ENCODE data around the gene ACVR1C. TPM values are rescaled to one million over a fixed set of nuclear protein-coding genes. Genes with fewer than 3 reads are reported as not detected.
"Not testable (repeated sequence)": the region's sequence is repeated elsewhere in the genome, so short reads cannot be mapped to it uniquely, and the experiment has no call there.

Gene ACVR1C
- polyA plus RNA-seq, 3 donors: 0.05 TPM; not detected in 2

DNA sequence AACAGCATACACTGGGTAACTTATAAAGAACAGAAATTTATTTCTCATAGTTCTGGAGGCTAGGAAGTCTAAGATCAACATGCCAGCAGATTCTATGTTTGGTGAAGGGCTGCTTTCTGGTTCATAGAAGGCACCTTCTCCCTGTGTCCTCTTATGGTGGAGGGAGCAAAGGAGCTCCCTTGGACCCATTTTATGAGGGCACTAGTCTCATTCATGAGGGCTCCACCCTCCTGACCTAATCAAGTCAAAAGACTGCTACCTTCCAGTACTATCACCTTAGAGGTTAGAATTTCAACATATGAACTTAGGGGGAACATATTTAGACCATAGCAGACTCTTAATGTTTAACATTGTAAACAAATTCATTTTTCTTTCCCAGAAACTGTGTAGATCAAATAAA is 54.5 kb downstream of the ACVR1C start:
- Mint-ChIP-seq H3K9me3 (peaks cover 0 to 6% (median 0%) of the 10 kb centered on the region in 7 donors), H3K4me3 (no peak overlapping the region), H3K4me1 (no peaks in the 10 kb centered on the region), H3K36me3 (no peaks in the 10 kb centered on the region), H3K27me3 (ENCODE audit: low read depth in 3 of 3) (peaks cover 0 to 2% (median 0%) of the 10 kb centered on the region in 3 donors), H3K27ac (no peak overlapping the region)
- no peak overlapping the region for H2AFZ ChIP-seq (ENCODE audit: insufficient read depth, low read depth, low read length, poor library complexity, severe bottlenecking)
- H3K79me2 ChIP-seq (ENCODE audit: insufficient read depth, low read length): no peaks in the 10 kb centered on the region
- intact Hi-C loops (cut with micrococcal nuclease): no loop called here
- H3K27ac ChIP-seq (ENCODE audit: low read depth in 1 of 2, low read length in 2 of 2): no peak overlapping the region
- TF ChIP-seq, protein P1, sequence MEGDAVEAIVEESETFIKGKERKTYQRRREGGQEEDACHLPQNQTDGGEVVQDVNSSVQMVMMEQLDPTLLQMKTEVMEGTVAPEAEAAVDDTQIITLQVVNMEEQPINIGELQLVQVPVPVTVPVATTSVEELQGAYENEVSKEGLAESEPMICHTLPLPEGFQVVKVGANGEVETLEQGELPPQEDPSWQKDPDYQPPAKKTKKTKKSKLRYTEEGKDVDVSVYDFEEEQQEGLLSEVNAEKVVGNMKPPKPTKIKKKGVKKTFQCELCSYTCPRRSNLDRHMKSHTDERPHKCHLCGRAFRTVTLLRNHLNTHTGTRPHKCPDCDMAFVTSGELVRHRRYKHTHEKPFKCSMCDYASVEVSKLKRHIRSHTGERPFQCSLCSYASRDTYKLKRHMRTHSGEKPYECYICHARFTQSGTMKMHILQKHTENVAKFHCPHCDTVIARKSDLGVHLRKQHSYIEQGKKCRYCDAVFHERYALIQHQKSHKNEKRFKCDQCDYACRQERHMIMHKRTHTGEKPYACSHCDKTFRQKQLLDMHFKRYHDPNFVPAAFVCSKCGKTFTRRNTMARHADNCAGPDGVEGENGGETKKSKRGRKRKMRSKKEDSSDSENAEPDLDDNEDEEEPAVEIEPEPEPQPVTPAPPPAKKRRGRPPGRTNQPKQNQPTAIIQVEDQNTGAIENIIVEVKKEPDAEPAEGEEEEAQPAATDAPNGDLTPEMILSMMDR (IDR thresholded peaks at IDR 0.05): no peak
- no peak overlapping the region for H3K4me2 ChIP-seq (replicated peaks; ENCODE audit: extremely low read depth, low read length, poor library complexity, severe bottlenecking)
- no peaks in the 10 kb centered on the region for H4K20me1 ChIP-seq (ENCODE audit: insufficient read depth, low read length)
- H3K9me3 ChIP-seq (replicated peaks in 1 of 2; ENCODE audit: control insufficient read depth in 1 of 2, insufficient read depth in 1 of 2, low read length in 2 of 2): no peaks in the 10 kb centered on the region
- no peaks in the 10 kb centered on the region for H3K36me3 ChIP-seq (replicated peaks in 1 of 2; ENCODE audit: control insufficient read depth in 1 of 2, insufficient read depth in 2 of 2, low read length in 2 of 2)
- no peaks in the 10 kb centered on the region for H3K27me3 ChIP-seq (ENCODE audit: control insufficient read depth in 2 of 2, insufficient read depth in 2 of 2, low read length in 2 of 2)
- H3K9ac ChIP-seq (ENCODE audit: insufficient read depth, low read length, poor library complexity, severe bottlenecking): no peak overlapping the region
- no peak overlapping the region for H3K4me3 ChIP-seq (replicated peaks in 1 of 3; ENCODE audit: low read depth in 2 of 3, low read length in 3 of 3)
- H3K4me1 ChIP-seq (ENCODE audit: control insufficient read depth in 1 of 2, insufficient read depth in 2 of 2, low read length in 2 of 2): no peaks in the 10 kb centered on the region
- DNase-seq: no peak

- Mint-ChIP-seq H3K9me3 (peaks cover 0 to 4% (median 0%) of the 10 kb centered on the region in 7 donors), H3K4me1 (no peaks in the 10 kb centered on the region)
Measured at GRCh38 chr2:157572725-157573124, 55.9 kb downstream of the ACVR1C start.

GRCh38 chr2:157566623-157567022 is 62.0 kb downstream of the ACVR1C start:
- H3K4me3 ChIP-seq (replicated peaks in 1 of 3; ENCODE audit: low read depth in 2 of 3, low read length in 3 of 3); H3K27me3 ChIP-seq (ENCODE audit: control insufficient read depth in 2 of 2, insufficient read depth in 2 of 2, low read length in 2 of 2); H3K9me3 Mint-ChIP-seq; H3K27me3 Mint-ChIP-seq (ENCODE audit: low read depth in 3 of 3); H3K4me1 Mint-ChIP-seq; H3K27ac Mint-ChIP-seq; H3K36me3 Mint-ChIP-seq; H4K20me1 ChIP-seq (ENCODE audit: insufficient read depth, low read length); DNase-seq; H3K36me3 ChIP-seq (replicated peaks in 1 of 2; ENCODE audit: control insufficient read depth in 1 of 2, insufficient read depth in 2 of 2, low read length in 2 of 2); H3K4me1 ChIP-seq (ENCODE audit: control insufficient read depth in 1 of 2, insufficient read depth in 2 of 2, low read length in 2 of 2); H3K4me3 Mint-ChIP-seq; H3K79me2 ChIP-seq (ENCODE audit: insufficient read depth, low read length); H3K4me2 ChIP-seq (replicated peaks; ENCODE audit: extremely low read depth, low read length, poor library complexity, severe bottlenecking); H3K27ac ChIP-seq (ENCODE audit: low read depth in 1 of 2, low read length in 2 of 2); intact Hi-C loops (cut with micrococcal nuclease); H2AFZ ChIP-seq (ENCODE audit: insufficient read depth, low read depth, low read length, poor library complexity, severe bottlenecking); H3K9ac ChIP-seq (ENCODE audit: insufficient read depth, low read length, poor library complexity, severe bottlenecking); H3K9me3 ChIP-seq (replicated peaks in 1 of 2; ENCODE audit: control insufficient read depth in 1 of 2, insufficient read depth in 1 of 2, low read length in 2 of 2): not testable (repeated sequence)
- WGBS (ENCODE audit: insufficient coverage): 100% methylated on average over 1 of the region's 15 CpGs

More at GRCh38 chr2:157572725-157573124, 55.9 kb downstream of the ACVR1C start:
- no CpG with 5 or more reads among the region's 2 CpGs for WGBS (ENCODE audit: insufficient coverage)
- Histone ChIP-seq H3K27ac (ENCODE audit: low read depth in 1 of 2, low read length in 2 of 2) (no peak overlapping the region), H3K4me3 (replicated peaks in 1 of 3; ENCODE audit: low read depth in 2 of 3, low read length in 3 of 3) (no peak overlapping the region), H3K79me2 (ENCODE audit: insufficient read depth, low read length) (no peaks in the 10 kb centered on the region), H3K36me3 (replicated peaks in 1 of 2; ENCODE audit: control insufficient read depth in 1 of 2, insufficient read depth in 2 of 2, low read length in 2 of 2) (no peaks in the 10 kb centered on the region), H3K9me3 (replicated peaks in 1 of 2; ENCODE audit: control insufficient read depth in 1 of 2, insufficient read depth in 1 of 2, low read length in 2 of 2) (no peaks in the 10 kb centered on the region), H3K4me1 (ENCODE audit: control insufficient read depth in 1 of 2, insufficient read depth in 2 of 2, low read length in 2 of 2) (no peaks in the 10 kb centered on the region), H3K4me2 (replicated peaks; ENCODE audit: extremely low read depth, low read length, poor library complexity, severe bottlenecking) (no peak overlapping the region), H3K27me3 (ENCODE audit: control insufficient read depth in 2 of 2, insufficient read depth in 2 of 2, low read length in 2 of 2) (no peaks in the 10 kb centered on the region), H2AFZ (ENCODE audit: insufficient read depth, low read depth, low read length, poor library complexity, severe bottlenecking) (no peak overlapping the region), H4K20me1 (ENCODE audit: insufficient read depth, low read length) (no peaks in the 10 kb centered on the region), H3K9ac (ENCODE audit: insufficient read depth, low read length, poor library complexity, severe bottlenecking) (no peak overlapping the region)
- no peak for DNase-seq
- Mint-ChIP-seq H3K27me3 (ENCODE audit: low read depth in 3 of 3) (no peaks in the 10 kb centered on the region), H3K36me3 (no peaks in the 10 kb centered on the region), H3K27ac (no peak overlapping the region), H3K4me3 (no peak overlapping the region)
- intact Hi-C loops (cut with micrococcal nuclease): no loop called here
- TF ChIP-seq, protein P1 (IDR thresholded peaks at IDR 0.05): peak; percentile 47

Data from CD14-positive monocyte (primary cell).